22Rv1 (cell line): ENCODE measurements around the gene ASB17.
"Not testable (repeated sequence)": the region's sequence is repeated elsewhere in the genome, so short reads cannot be mapped to it uniquely, and the experiment has no call there.

Experiments
- H3K27ac ChIP-seq: fragments of 450-650 bp; 2 replicates; pipeline ENCODE4 v1.5.1; 2017
- CTCF ChIP-seq: fragments of 450-650 bp; IDR thresholded peaks from 2 replicates; pipeline ENCODE4 v1.5.1; 2017; ENCODE audit warnings: mild to moderate bottlenecking
- ZFX ChIP-seq: fragments of 450-650 bp; IDR thresholded peaks from 2 replicates; pipeline ENCODE4 v1.6.1; 2017; ENCODE audit warnings: antibody characterized with exemption, borderline replicate concordance

The ASB17 gene

GRCh38 chr1:75954586-75954985 is 22.4 kb upstream of the ASB17 start:
- no peak for TF ChIP-seq ZFX
- no peak for TF ChIP-seq CTCF
- H3K27ac ChIP-seq, result no peak overlapping the region

- H3K27ac ChIP-seq, result no peak overlapping the region
- TF ChIP-seq ZFX, result no peak
- TF ChIP-seq CTCF, result no peak
These were observed 21.3 kb upstream of the ASB17 start for GRCh38 chr1:75953461-75953860.

GRCh38 chr1:75952016-75952415 is 19.8 kb upstream of the ASB17 start:
- TF ChIP-seq CTCF (no peak), ZFX (no peak)
- H3K27ac ChIP-seq, result no peak overlapping the region

GRCh38 chr1:75950176-75950575 is 18.0 kb upstream of the ASB17 start:
- no peak for TF ChIP-seq ZFX
- TF ChIP-seq CTCF, result no peak
- H3K27ac ChIP-seq, result no peak overlapping the region

- not testable (repeated sequence) for H3K27ac ChIP-seq
These were observed 10.8 kb upstream of the ASB17 start for GRCh38 chr1:75943037-75943436.

DNA sequence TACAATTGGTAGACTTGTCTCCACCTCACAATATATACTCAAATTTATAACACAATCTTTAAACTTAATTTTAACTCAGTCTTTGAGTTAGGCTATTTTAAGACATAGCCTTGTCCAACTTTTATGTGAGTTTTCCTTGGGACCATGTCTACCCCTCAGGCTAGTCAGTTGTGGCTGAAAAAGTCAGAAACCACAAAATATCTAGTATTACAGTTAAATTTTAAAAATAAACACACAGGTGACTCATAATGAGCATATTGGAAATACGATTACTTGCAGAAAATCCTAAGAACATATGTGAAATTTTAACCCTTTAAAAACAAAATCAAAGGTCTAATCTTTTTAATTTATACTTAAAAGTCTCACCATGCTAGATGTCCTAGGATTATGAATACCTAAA is 4.8 kb upstream of the ASB17 start:
- H3K27ac ChIP-seq, result no peak overlapping the region
- no peak for TF ChIP-seq CTCF
- TF ChIP-seq ZFX, result no peak

- no peak for TF ChIP-seq CTCF
- no peak for TF ChIP-seq ZFX
- H3K27ac ChIP-seq, result no peak overlapping the region
These were observed 9.5 kb downstream of the ASB17 start for GRCh38 chr1:75922698-75923097.

- TF ChIP-seq ZFX (no peak), CTCF (no peak)
These were observed 15.4 kb downstream of the ASB17 start for GRCh38 chr1:75916834-75917233.

More at GRCh38 chr1:75916834-75917233, 15.4 kb downstream of the ASB17 start:
- no peak overlapping the region for H3K27ac ChIP-seq
